ENCODE measurements around the gene ZNF681.

ZNF681 gene

GRCh38 chr19:23787106-23787505 is 28.4 kb upstream of the ZNF681 start:
- no peak overlapping the region for H3K9ac ChIP-seq (ENCODE audit: low read length)
- no peaks in the 10 kb centered on the region for H3K27me3 ChIP-seq (ENCODE audit: control insufficient read depth in 1 of 2, insufficient read depth in 1 of 2, low read length in 2 of 2)
- H3K79me1 ChIP-seq (replicated peaks; ENCODE audit: low read length, poor library complexity, severe bottlenecking), result no peaks in the 10 kb centered on the region
- H3K36me3 ChIP-seq (ENCODE audit: control insufficient read depth in 1 of 2, insufficient read depth in 2 of 2, low read depth in 1 of 2, low read length in 2 of 2), result no peaks in the 10 kb centered on the region
- no peak overlapping the region for H3K14ac ChIP-seq (ENCODE audit: low read length in 2 of 2)
- no peaks in the 10 kb centered on the region for H3K4me1 ChIP-seq (ENCODE audit: control insufficient read depth, insufficient read depth, low read depth, low read length)
- H2BK12ac ChIP-seq (ENCODE audit: low read length in 2 of 2), result no peak overlapping the region
- H3K27ac ChIP-seq (ENCODE audit: low read length, poor library complexity, severe bottlenecking), result no peak overlapping the region
- no peak overlapping the region for H3K4me2 ChIP-seq (ENCODE audit: low read length, poor library complexity, severe bottlenecking)
- peaks cover 56% of the 10 kb centered on the region for H3K9me3 ChIP-seq (ENCODE audit: control insufficient read depth, low read length)
- no peak overlapping the region for H4K8ac ChIP-seq (ENCODE audit: low read length)
- no peak overlapping the region for H3K4ac ChIP-seq (ENCODE audit: low read depth in 1 of 2, low read length in 2 of 2)
- peak; percentile 66 for DNase-seq
- H2BK15ac ChIP-seq (ENCODE audit: low read depth, poor library complexity, severe bottlenecking), result no peak overlapping the region
- no peak overlapping the region for H4K91ac ChIP-seq (ENCODE audit: low read length)
- H3K18ac ChIP-seq (ENCODE audit: low read depth in 1 of 2, low read length in 2 of 2), result no peak overlapping the region
- no peak overlapping the region for H3K23ac ChIP-seq (ENCODE audit: low read length in 2 of 2)
- peak overlapping the region; percentile 19 for H2BK120ac ChIP-seq (ENCODE audit: low read depth, low read length)
- H2BK5ac ChIP-seq (ENCODE audit: low read depth, low read length, poor library complexity, severe bottlenecking), result no peak overlapping the region
- no peak overlapping the region for H3K4me3 ChIP-seq (ENCODE audit: insufficient read depth in 1 of 2, low read depth in 1 of 2, low read length in 2 of 2)
- H2AFZ ChIP-seq (ENCODE audit: low read depth, low read length), result no peak overlapping the region
- H2AK5ac ChIP-seq (ENCODE audit: low read length, severe bottlenecking), result no peak overlapping the region
- 62% methylated on average over 2 of the region's 3 CpGs for WGBS

- Histone ChIP-seq H3K4me3 (ENCODE audit: insufficient read depth in 1 of 2, low read depth in 1 of 2, low read length in 2 of 2) (no peak overlapping the region), H2BK12ac (ENCODE audit: low read length in 2 of 2) (no peak overlapping the region), H2AFZ (ENCODE audit: low read depth, low read length) (no peak overlapping the region), H2BK5ac (ENCODE audit: low read depth, low read length, poor library complexity, severe bottlenecking) (no peak overlapping the region), H3K4me2 (ENCODE audit: low read length, poor library complexity, severe bottlenecking) (no peak overlapping the region), H3K36me3 (ENCODE audit: control insufficient read depth in 1 of 2, insufficient read depth in 2 of 2, low read depth in 1 of 2, low read length in 2 of 2) (no peaks in the 10 kb centered on the region), H3K4me1 (ENCODE audit: control insufficient read depth, insufficient read depth, low read depth, low read length) (no peaks in the 10 kb centered on the region), H4K91ac (ENCODE audit: low read length) (no peak overlapping the region), H3K4ac (ENCODE audit: low read depth in 1 of 2, low read length in 2 of 2) (no peak overlapping the region), H2BK120ac (ENCODE audit: low read depth, low read length) (no peak overlapping the region), H4K8ac (ENCODE audit: low read length) (no peak overlapping the region), H3K9me3 (ENCODE audit: control insufficient read depth, low read length) (peaks cover 61% of the 10 kb centered on the region), H2BK15ac (ENCODE audit: low read depth, poor library complexity, severe bottlenecking) (no peak overlapping the region), H3K79me1 (replicated peaks; ENCODE audit: low read length, poor library complexity, severe bottlenecking) (no peaks in the 10 kb centered on the region), H2AK5ac (ENCODE audit: low read length, severe bottlenecking) (no peak overlapping the region), H3K18ac (ENCODE audit: low read depth in 1 of 2, low read length in 2 of 2) (no peak overlapping the region), H3K23ac (ENCODE audit: low read length in 2 of 2) (no peak overlapping the region), H3K14ac (ENCODE audit: low read length in 2 of 2) (no peak overlapping the region), H3K27ac (ENCODE audit: low read length, poor library complexity, severe bottlenecking) (no peak overlapping the region), H3K27me3 (ENCODE audit: control insufficient read depth in 1 of 2, insufficient read depth in 1 of 2, low read length in 2 of 2) (no peaks in the 10 kb centered on the region), H3K9ac (ENCODE audit: low read length) (no peak overlapping the region)
- WGBS, result 79% methylated on average over 3 of the region's 3 CpGs
- no peak for DNase-seq
Observed at GRCh38 chr19:23785982-23786381, 27.3 kb upstream of the ZNF681 start.

- Histone ChIP-seq H3K4ac (ENCODE audit: low read depth in 1 of 2, low read length in 2 of 2) (no peak overlapping the region), H2AK5ac (ENCODE audit: low read length, severe bottlenecking) (no peak overlapping the region), H3K14ac (ENCODE audit: low read length in 2 of 2) (no peak overlapping the region), H3K9me3 (ENCODE audit: control insufficient read depth, low read length) (peaks cover 58% of the 10 kb centered on the region), H3K23ac (ENCODE audit: low read length in 2 of 2) (no peak overlapping the region), H4K8ac (ENCODE audit: low read length) (no peak overlapping the region), H4K91ac (ENCODE audit: low read length) (no peak overlapping the region), H3K4me2 (ENCODE audit: low read length, poor library complexity, severe bottlenecking) (no peak overlapping the region), H3K4me1 (ENCODE audit: control insufficient read depth, insufficient read depth, low read depth, low read length) (no peaks in the 10 kb centered on the region), H3K27ac (ENCODE audit: low read length, poor library complexity, severe bottlenecking) (no peak overlapping the region), H3K27me3 (ENCODE audit: control insufficient read depth in 1 of 2, insufficient read depth in 1 of 2, low read length in 2 of 2) (no peaks in the 10 kb centered on the region), H3K36me3 (ENCODE audit: control insufficient read depth in 1 of 2, insufficient read depth in 2 of 2, low read depth in 1 of 2, low read length in 2 of 2) (no peaks in the 10 kb centered on the region), H2BK12ac (ENCODE audit: low read length in 2 of 2) (no peak overlapping the region), H3K9ac (ENCODE audit: low read length) (no peak overlapping the region), H2BK120ac (ENCODE audit: low read depth, low read length) (no peak overlapping the region), H2BK5ac (ENCODE audit: low read depth, low read length, poor library complexity, severe bottlenecking) (no peak overlapping the region), H3K4me3 (ENCODE audit: insufficient read depth in 1 of 2, low read depth in 1 of 2, low read length in 2 of 2) (no peak overlapping the region), H3K79me1 (replicated peaks; ENCODE audit: low read length, poor library complexity, severe bottlenecking) (no peaks in the 10 kb centered on the region), H2BK15ac (ENCODE audit: low read depth, poor library complexity, severe bottlenecking) (no peak overlapping the region), H3K18ac (ENCODE audit: low read depth in 1 of 2, low read length in 2 of 2) (no peak overlapping the region), H2AFZ (ENCODE audit: low read depth, low read length) (no peak overlapping the region)
- WGBS, result 40% methylated on average over 2 of the region's 2 CpGs
- DNase-seq, result no peak
Observed at GRCh38 chr19:23784274-23784673, 25.6 kb upstream of the ZNF681 start.

- Histone ChIP-seq H2AFZ (ENCODE audit: low read depth, low read length) (no peak overlapping the region), H3K36me3 (ENCODE audit: control insufficient read depth in 1 of 2, insufficient read depth in 2 of 2, low read depth in 1 of 2, low read length in 2 of 2) (no peaks in the 10 kb centered on the region), H2AK5ac (ENCODE audit: low read length, severe bottlenecking) (no peak overlapping the region), H2BK120ac (ENCODE audit: low read depth, low read length) (no peak overlapping the region), H3K4me3 (ENCODE audit: insufficient read depth in 1 of 2, low read depth in 1 of 2, low read length in 2 of 2) (no peak overlapping the region), H2BK15ac (ENCODE audit: low read depth, poor library complexity, severe bottlenecking) (no peak overlapping the region), H4K91ac (ENCODE audit: low read length) (no peak overlapping the region), H2BK5ac (ENCODE audit: low read depth, low read length, poor library complexity, severe bottlenecking) (no peak overlapping the region), H3K9ac (ENCODE audit: low read length) (no peak overlapping the region), H3K4me1 (ENCODE audit: control insufficient read depth, insufficient read depth, low read depth, low read length) (no peaks in the 10 kb centered on the region), H3K27me3 (ENCODE audit: control insufficient read depth in 1 of 2, insufficient read depth in 1 of 2, low read length in 2 of 2) (no peaks in the 10 kb centered on the region), H3K9me3 (ENCODE audit: control insufficient read depth, low read length) (peaks cover 56% of the 10 kb centered on the region), H3K4ac (ENCODE audit: low read depth in 1 of 2, low read length in 2 of 2) (no peak overlapping the region), H2BK12ac (ENCODE audit: low read length in 2 of 2) (no peak overlapping the region), H3K27ac (ENCODE audit: low read length, poor library complexity, severe bottlenecking) (no peak overlapping the region), H3K18ac (ENCODE audit: low read depth in 1 of 2, low read length in 2 of 2) (no peak overlapping the region), H4K8ac (ENCODE audit: low read length) (no peak overlapping the region), H3K23ac (ENCODE audit: low read length in 2 of 2) (no peak overlapping the region), H3K14ac (ENCODE audit: low read length in 2 of 2) (no peak overlapping the region), H3K4me2 (ENCODE audit: low read length, poor library complexity, severe bottlenecking) (no peak overlapping the region), H3K79me1 (replicated peaks; ENCODE audit: low read length, poor library complexity, severe bottlenecking) (no peaks in the 10 kb centered on the region)
- WGBS, result 0% methylated on average over 1 of the region's 1 CpG
- DNase-seq, result no peak
Observed at GRCh38 chr19:23783636-23784035, 24.9 kb upstream of the ZNF681 start.

Measured in mesenchymal stem cell (in vitro differentiated cells and primary cell).